Breast epithelium (tissue), 4 donors: ENCODE measurements around the gene FUCA2. TPM values are rescaled to one million over a fixed set of nuclear protein-coding genes. Genes with fewer than 3 reads are reported as not detected.

Experiments
- DNase-seq, 2 donors: peaks; one replicate each; pipeline ENCODE4 v3.0.0-alpha.2; 2019; ENCODE audit warnings: low spot score in 2 of 2
- H3K27ac ChIP-seq, 2 donors: fragments of 200-600 bp; sonication (generic) in 1 of 2; one replicate each; pipeline ENCODE4 v1.5.1; 2016 to 2019; ENCODE audit warnings: mild to moderate bottlenecking in 1 of 2
- H3K27me3 ChIP-seq, 2 donors: fragments of 200-600 bp; sonication (generic) in 1 of 2; one replicate each; pipeline versions ENCODE4 v1.5.1 to v1.6.0; 2017 to 2019; ENCODE audit warnings: control low read depth in 1 of 2, mild to moderate bottlenecking in 1 of 2
- H3K36me3 ChIP-seq: fragments of 200-600 bp; one replicate; pipeline ENCODE4 v1.5.1; 2019
- H3K4me1 ChIP-seq, 2 donors: fragments of 200-600 bp; sonication (generic); one replicate each; pipeline ENCODE4 v1.5.1; 2016 to 2019; ENCODE audit warnings: control low read depth in 1 of 2
- H3K4me3 ChIP-seq, 3 donors: fragments of 200-600 bp; sonication (generic); 1 replicate in 2 of 3; 2 replicates in 1 of 3; pipeline ENCODE4 v1.5.1; 2016 to 2019; ENCODE audit warnings: mild to moderate bottlenecking in 3 of 3, moderate library complexity in 2 of 3
- H3K9me3 ChIP-seq, 2 donors: fragments of 200-600 bp; sonication (generic) in 1 of 2; one replicate each; pipeline ENCODE4 v1.5.1; 2016 to 2019; ENCODE audit warnings: control low read depth in 1 of 2
- POLR2A ChIP-seq: fragments of 450-650 bp; IDR thresholded peaks from one replicate; pipeline ENCODE4 v1.6.1; 2016; ENCODE audit warnings: antibody characterized with exemption, mild to moderate bottlenecking, moderate library complexity
- POLR2AphosphoS5 ChIP-seq, 3 donors: sonication (generic); formaldehyde crosslinking; IDR thresholded peaks; one replicate each; pipeline ENCODE4 v1.6.1; 2017; ENCODE audit warnings: antibody characterized with exemption in 3 of 3
- intact Hi-C: fragments of 100-400 bp; cut with DNase I; formaldehyde crosslinking; loops from one replicate; pipeline ENCODE4 v1.15.1; 2023; ENCODE audit warnings: low total_unique reads
- total RNA-seq, 3 donors: library from RNA; depleted of rRNA; stranded (reverse); fragments of >200 nt; gene quantifications; one replicate each; pipeline ENCODE4 v1.1.0, GENCODE V29; 2016
- TF ChIP-seq, protein P1 (sequence below), 3 donors: fragments of 450-650 bp; IDR thresholded peaks; one replicate each; pipeline ENCODE4 v1.5.1; 2016 to 2017; ENCODE audit warnings: antibody characterized with exemption in 3 of 3, mild to moderate bottlenecking in 3 of 3, moderate library complexity in 3 of 3

Gene FUCA2
- total RNA-seq, 3 donors from 2014 or later: 21.3 to 48.2 (median 25.6) TPM

DNA sequence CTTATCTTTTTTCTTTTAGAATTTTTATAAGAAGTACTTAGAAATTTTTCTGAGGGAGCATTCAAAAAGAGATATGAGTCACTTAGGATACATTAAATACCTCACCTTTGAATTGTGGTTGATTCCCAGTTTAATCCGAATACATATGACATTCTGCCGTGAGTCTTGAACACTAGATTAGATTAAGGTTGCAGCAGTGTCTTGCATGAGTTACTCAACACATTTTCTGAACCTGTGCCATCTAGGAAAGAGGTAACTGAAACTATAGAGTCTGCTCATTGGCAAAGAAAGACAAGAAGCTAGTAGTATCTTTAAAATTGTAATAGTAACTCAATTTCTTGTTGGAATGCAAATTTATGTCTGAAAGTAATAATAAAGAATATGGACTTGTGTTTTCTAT is 46.0 kb downstream of the FUCA2 start:
- peaks cover 10% of the 10 kb centered on the region for H3K36me3 ChIP-seq
- TF ChIP-seq, protein P1, sequence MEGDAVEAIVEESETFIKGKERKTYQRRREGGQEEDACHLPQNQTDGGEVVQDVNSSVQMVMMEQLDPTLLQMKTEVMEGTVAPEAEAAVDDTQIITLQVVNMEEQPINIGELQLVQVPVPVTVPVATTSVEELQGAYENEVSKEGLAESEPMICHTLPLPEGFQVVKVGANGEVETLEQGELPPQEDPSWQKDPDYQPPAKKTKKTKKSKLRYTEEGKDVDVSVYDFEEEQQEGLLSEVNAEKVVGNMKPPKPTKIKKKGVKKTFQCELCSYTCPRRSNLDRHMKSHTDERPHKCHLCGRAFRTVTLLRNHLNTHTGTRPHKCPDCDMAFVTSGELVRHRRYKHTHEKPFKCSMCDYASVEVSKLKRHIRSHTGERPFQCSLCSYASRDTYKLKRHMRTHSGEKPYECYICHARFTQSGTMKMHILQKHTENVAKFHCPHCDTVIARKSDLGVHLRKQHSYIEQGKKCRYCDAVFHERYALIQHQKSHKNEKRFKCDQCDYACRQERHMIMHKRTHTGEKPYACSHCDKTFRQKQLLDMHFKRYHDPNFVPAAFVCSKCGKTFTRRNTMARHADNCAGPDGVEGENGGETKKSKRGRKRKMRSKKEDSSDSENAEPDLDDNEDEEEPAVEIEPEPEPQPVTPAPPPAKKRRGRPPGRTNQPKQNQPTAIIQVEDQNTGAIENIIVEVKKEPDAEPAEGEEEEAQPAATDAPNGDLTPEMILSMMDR (IDR thresholded peaks at IDR 0.05): no peak
- TF ChIP-seq POLR2A (no peak), POLR2AphosphoS5 (IDR thresholded peaks at IDR 0.05) (no peak)
- intact Hi-C loops: no loop called here

DNA sequence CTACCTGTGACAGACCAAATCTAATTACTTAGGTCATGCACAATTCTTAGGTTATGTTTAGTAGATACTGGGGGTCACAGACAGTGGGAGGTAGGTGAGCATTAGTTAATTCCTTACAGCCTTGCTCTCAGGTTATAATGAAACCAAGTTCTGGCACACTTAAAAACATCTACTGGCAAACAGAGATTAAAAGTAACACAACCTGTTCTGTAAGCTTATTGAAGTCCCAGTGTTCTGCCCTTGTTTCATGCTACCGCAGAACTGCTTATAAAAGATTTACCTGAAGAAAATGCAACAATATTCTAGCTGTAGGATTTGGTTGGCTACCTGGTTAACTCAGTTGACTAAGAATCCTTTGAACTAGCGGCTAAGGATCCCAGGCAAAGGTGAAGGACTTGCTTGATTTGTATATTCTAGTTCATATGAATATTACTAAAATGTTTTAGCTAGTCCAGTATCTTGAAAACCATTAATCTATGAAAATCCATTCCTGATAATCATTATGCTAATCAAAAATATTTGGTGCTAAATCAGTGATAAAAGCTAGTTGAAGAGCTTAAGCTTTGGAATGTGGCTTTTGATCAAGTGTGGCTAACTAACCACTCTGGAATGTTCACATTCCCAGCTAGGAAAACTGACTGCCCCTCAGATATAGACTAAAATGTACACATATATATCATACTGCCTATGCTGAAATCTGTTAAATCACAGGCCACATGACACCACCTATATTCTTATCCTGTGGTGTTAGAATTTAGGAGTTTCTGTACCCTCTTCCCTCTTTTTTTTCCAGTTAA is 53.8 kb downstream of the FUCA2 start:
- intact Hi-C loops: no loop called here
- Histone ChIP-seq H3K27me3 (no peaks in the 10 kb centered on the region), H3K4me1 (no peaks in the 10 kb centered on the region), H3K36me3 (peaks cover 5% of the 10 kb centered on the region), H3K4me3 (no peak overlapping the region), H3K9me3 (no peaks in the 10 kb centered on the region), H3K27ac (peak overlapping the region; percentile 9 to 33)
- TF ChIP-seq, protein P1 (IDR thresholded peaks at IDR 0.05): no peak
- TF ChIP-seq POLR2A (no peak), POLR2AphosphoS5 (IDR thresholded peaks at IDR 0.05) (no peak)
- no peak for DNase-seq

More for the DNA sequence above, 46.0 kb downstream of the FUCA2 start:
- DNase-seq: no peak
- no peak overlapping the region for H3K27ac ChIP-seq
- no peaks in the 10 kb centered on the region for H3K9me3 ChIP-seq
- H3K4me1 ChIP-seq: no peaks in the 10 kb centered on the region
- no peak overlapping the region for H3K4me3 ChIP-seq
- H3K27me3 ChIP-seq: no peaks in the 10 kb centered on the region

DNA sequence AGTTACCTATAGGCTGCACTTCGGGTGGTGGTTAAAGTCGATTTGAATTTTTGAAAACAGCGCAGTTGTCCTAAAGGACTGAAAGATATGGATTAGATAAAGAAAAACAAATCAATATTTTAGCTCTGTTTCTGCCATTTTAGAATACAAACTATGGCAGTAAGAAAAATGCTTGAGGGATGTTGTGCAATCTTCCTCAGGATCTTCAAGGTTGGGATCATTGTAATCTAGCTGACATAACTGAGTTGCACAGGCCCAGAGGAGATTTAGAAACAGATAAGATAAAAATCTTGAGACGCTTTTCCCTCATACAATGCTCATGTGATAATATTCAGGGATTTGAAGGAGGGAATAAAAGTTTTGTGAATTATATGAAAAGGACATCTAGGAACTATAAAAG is 60.0 kb downstream of the FUCA2 start:
- no peaks in the 10 kb centered on the region for H3K36me3 ChIP-seq
- no peaks in the 10 kb centered on the region for H3K9me3 ChIP-seq
- TF ChIP-seq, protein P1 (IDR thresholded peaks at IDR 0.05): no peak
- TF ChIP-seq POLR2AphosphoS5 (IDR thresholded peaks at IDR 0.05): no peak
- no peak for TF ChIP-seq POLR2A
- DNase-seq: no peak
- peak overlapping the region; percentile 84 for H3K27ac ChIP-seq
- H3K4me3 ChIP-seq: peak overlapping the region; percentile 58 to 82 (median 70)
- H3K4me1 ChIP-seq: peaks cover 0 to 7% of the 10 kb centered on the region in 2 donors
- no peaks in the 10 kb centered on the region for H3K27me3 ChIP-seq
- intact Hi-C loops: no loop called here

DNA sequence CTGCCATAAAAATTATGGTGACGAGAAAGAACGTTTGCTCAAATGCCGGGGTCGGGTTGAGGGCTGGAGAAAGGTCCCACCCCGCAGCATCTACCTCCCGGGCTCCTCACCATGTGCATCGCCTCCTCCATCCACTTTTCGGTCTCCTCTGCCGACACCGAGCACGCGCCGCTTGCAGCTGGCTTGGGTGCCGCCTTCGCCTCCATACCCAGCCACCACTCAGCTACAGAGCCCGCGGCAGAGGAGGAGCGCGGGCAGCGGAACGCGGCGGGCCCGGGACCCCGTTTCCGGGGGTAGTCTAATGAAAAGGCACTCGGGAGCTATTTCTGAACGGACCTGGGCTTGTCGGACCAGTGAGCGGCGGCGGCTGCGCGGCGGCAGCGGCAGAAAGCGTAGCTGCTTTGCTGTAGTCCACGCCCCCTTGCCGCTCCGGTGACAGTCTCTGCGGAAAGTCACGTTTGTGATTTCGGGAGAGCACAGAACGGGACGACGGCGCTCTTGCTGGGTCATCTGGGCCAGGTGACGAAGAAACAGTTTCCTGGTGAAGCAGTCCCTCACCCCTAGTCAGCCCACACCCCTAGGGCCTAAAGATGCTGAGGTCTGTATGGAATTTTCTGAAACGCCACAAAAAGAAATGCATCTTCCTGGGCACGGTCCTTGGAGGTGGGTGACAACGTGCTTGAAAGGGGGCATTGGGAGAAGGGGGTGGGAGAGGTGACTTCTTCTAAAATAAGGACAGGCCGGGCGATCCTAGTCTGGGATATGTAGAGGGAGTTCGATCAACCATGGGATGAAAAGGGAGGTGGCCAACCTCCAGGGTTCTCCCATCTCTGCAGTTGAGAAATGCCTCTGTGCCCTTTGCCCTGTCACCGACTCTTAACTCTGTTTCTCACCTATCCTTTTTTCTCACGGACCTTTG is 60.8 kb downstream of the FUCA2 start, which contains the start of the genes ADAT2 and PEX3:
Gene ADAT2 (minus strand): TSS at position 243 of the 919 bp plus-strand sequence. CDS start 37 bp downstream, at position 206.
Gene PEX3 (plus strand): TSS at position 353 of the 919 bp plus-strand sequence. CDS start 238 bp downstream, at position 591.
- H3K4me3 ChIP-seq: peak within 1 kb of the TSS; percentile 58 to 82 (median 70)
- TF ChIP-seq, protein P1 (IDR thresholded peaks at IDR 0.05): no peak
- TF ChIP-seq POLR2A (peak; percentile 12), POLR2AphosphoS5 (IDR thresholded peaks at IDR 0.05) (peak; percentile 35 to 87 (median 77))
- peak within 1 kb of the TSS; percentile 84 for H3K27ac ChIP-seq
- no peaks in the 10 kb centered on the region for H3K27me3 ChIP-seq
- no peaks in the 10 kb centered on the region for H3K9me3 ChIP-seq
- peaks cover 0 to 7% of the 10 kb centered on the region in 2 donors for H3K4me1 ChIP-seq
- DNase-seq: peak; percentile 88
- H3K36me3 ChIP-seq: no peaks in the 10 kb centered on the region
- intact Hi-C loops: no loop called here
